Ovary (tissue), 3 donors: ENCODE data around the gene NAV2.
"Not testable (repeated sequence)": the region's sequence is repeated elsewhere in the genome, so short reads cannot be mapped to it uniquely, and the experiment has no call there.

Experiments
- CTCF ChIP-seq, 3 donors: fragments of 450-650 bp in 2 of 3; fragments of 200-600 bp in 1 of 3; IDR thresholded peaks; one replicate each; pipeline versions ENCODE4 v1.5.1 to v1.8.0; 2016 to 2022; ENCODE audit warnings: antibody characterized with exemption in 3 of 3, mild to moderate bottlenecking in 1 of 3
- EP300 ChIP-seq: sonication (generic); formaldehyde crosslinking; IDR thresholded peaks from one replicate; pipeline ENCODE4 v1.6.1; 2017; ENCODE audit warnings: antibody characterized with exemption
- donor health status: DM: no; HTN: no; CAD: no.

- not testable (repeated sequence) for TF ChIP-seq CTCF (IDR thresholded peaks at IDR 0.05); EP300
Observed at GRCh38 chr11:19927403-19927802, 214.8 kb downstream of the NAV2 start.
